ENCODE results near the gene GPR107. TPM values are rescaled to one million over a fixed set of nuclear protein-coding genes. Genes with fewer than 3 reads are reported as not detected.

The GPR107 gene
- total RNA-seq, 1 donor, result 30.9 TPM

DNA sequence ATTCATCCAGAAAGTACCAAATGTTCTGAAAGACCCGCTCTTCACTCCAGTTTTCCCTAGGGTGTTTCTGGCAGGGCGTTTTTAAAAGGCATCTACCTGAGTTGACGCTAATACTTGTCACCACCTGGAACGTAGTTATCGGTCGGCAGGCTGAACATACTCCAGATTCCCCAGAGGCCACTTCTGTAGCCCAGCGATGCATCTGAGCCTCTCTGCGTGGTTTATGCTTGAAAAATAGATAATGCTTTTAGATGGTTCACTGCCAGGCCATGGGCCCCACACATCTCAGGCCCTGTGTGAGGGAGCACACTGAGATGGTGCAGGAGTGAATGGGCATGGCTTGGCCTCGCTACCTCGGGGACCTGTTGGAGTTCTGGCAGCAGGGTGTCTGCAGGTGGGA lies 85.5 kb downstream of the GPR107 start:
- no peak overlapping the region for H3K4me3 ChIP-seq (ENCODE audit: low read depth, low read length)
- TF ChIP-seq CTCF (IDR thresholded peaks at IDR 0.05; ENCODE audit: insufficient read depth, low read length), result no peak

DNA sequence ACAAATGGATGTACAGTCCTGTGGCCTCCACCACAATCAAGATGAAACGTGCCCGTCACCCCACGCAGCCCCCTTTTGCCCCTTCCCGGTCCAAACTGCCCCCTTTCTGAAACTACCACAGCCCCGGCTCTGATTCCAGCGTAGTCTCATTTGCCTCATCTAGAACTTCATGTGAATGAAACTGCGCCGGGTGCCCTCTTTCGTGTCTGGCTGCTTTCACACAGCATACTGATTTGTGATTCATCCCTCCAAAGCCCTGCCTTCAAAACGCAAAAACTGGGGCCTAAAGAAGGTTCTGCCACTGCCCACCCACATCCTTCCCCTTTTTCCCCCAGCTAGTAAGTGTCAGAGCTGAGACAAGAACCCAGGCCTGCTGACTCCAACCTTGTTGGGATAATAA lies 87.0 kb downstream of the GPR107 start:
- no peak for DNase-seq (ENCODE audit: low read depth)
- no peak for TF ChIP-seq CTCF (IDR thresholded peaks at IDR 0.05; ENCODE audit: insufficient read depth, low read length)
- no peak overlapping the region for H3K4me3 ChIP-seq (ENCODE audit: low read depth, low read length)

More for the DNA sequence above, 85.5 kb downstream of the GPR107 start:
- no peak for DNase-seq (ENCODE audit: low read depth)

GRCh38 chr9:130142056-130142455 lies 88.3 kb downstream of the GPR107 start:
- no peak for DNase-seq (ENCODE audit: low read depth)
- no peak overlapping the region for H3K4me3 ChIP-seq (ENCODE audit: low read depth, low read length)
- TF ChIP-seq CTCF (IDR thresholded peaks at IDR 0.05; ENCODE audit: insufficient read depth, low read length), result no peak

DNA sequence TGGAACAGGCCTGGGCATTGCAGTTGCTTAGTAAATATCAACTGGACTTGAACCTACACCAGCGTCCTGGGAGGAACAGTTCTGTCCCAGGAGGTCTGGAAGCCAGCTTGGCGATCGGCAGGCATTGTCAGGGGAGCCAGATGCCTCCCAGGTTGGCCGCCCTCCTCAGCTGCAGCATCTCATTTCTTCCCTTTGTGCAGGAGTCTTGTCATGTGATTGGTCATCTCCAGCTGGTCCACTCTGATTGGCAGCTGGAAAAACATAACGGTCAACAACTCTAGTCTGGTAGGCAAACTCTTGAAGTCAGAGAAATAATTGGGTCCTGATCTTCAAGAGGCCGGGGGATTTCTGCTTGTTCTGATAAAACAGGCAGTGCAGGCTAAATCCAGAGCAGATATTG lies 88.9 kb downstream of the GPR107 start:
- no peak for TF ChIP-seq CTCF (IDR thresholded peaks at IDR 0.05; ENCODE audit: insufficient read depth, low read length)
- no peak for DNase-seq (ENCODE audit: low read depth)
- no peak overlapping the region for H3K4me3 ChIP-seq (ENCODE audit: low read depth, low read length)

DNA sequence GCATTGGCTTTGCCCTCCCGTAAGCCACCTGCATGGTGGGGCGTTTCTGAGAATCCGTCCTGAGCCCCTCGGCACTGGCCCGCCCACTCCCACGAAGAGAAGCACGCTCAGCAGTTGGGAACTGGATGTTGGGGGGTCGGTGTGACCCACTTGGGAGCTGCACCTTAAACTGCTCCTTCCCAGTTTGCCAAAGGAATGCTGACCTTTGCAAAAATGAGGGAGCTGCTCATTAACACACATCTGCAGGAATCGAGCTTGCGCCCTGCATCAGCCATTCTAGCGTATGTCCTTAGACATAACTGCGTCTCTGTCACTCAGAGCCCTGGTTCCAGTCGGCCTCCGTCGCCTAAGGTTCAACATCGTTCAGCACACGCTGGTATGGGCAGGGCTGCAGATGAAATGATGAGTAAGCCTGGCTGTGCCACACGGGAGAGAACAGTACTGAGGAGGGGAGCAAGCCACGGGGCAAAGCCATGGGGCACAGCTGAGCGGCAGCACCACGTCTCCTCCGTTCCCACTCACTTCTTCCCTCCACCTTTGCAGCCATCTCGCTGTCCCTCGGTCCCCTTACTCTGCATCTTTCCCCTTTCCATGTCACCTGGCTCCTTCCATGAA lies 89.7 kb downstream of the GPR107 start:
- no peak overlapping the region for H3K4me3 ChIP-seq (ENCODE audit: low read depth, low read length)
- no peak for DNase-seq (ENCODE audit: low read depth)
- no peak for TF ChIP-seq CTCF (IDR thresholded peaks at IDR 0.05; ENCODE audit: insufficient read depth, low read length)

GRCh38 chr9:130143958-130144366 lies 90.3 kb downstream of the GPR107 start:
- H3K4me3 ChIP-seq (ENCODE audit: low read depth, low read length), result no peak overlapping the region
- DNase-seq (ENCODE audit: low read depth), result peak; percentile 46

More at GRCh38 chr9:130143958-130144366, 90.3 kb downstream of the GPR107 start:
- TF ChIP-seq CTCF (IDR thresholded peaks at IDR 0.05; ENCODE audit: insufficient read depth, low read length), result no peak
